ENCODE data around the gene SRRM1. TPM values are rescaled to one million over a fixed set of nuclear protein-coding genes. Genes with fewer than 3 reads are reported as not detected.

SRRM1 gene
- total and polyA plus RNA-seq, 2 experiments from 2014 or later, result 118 to 666 TPM

DNA sequence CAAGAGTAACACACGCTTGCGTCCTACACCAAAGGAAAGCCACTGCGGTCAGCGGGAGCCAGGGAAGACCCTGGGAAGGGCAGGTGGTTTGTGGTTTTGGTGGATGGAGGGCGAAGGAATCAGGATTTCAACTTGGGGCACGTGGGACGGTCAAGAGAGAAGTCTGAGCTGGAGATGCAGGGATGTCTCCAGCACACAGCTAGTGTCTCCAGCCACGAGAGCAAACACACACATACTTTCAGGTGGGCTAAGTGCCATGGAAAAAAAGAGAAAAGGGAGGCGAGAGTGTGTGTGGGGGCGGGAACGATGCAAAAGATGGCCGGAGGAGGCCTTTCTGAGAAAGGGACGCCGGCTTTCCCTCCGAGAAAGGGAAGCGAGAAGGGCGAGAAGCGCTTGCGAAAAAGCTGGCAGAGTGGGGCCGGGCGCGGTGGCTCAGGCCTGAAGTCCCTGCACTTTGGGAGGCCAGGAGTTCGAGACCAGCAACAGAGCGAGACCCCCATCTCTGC lies 1.4 kb upstream of the SRRM1 start:
- peak overlapping the region; percentile 63; the same call in 1 of the 2 replicates for H2AFZ ChIP-seq
- ATAC-seq, result no peak

More for the DNA sequence above, 1.4 kb upstream of the SRRM1 start:
- peaks cover 23% of the 10 kb centered on the region for H4K20me1 ChIP-seq (replicated peaks; ENCODE audit: insufficient read depth)
- H3K27me3 Mint-ChIP-seq (ENCODE audit: insufficient read depth, low read depth, poor library complexity), result peaks cover 17% of the 10 kb centered on the region
- H3K27ac ChIP-seq (ENCODE audit: low read depth), result peak overlapping the region; percentile 99
- peaks cover 29% of the 10 kb centered on the region for H3K36me3 Mint-ChIP-seq (ENCODE audit: low read depth)
- H3K27ac Mint-ChIP-seq, result peak overlapping the region; percentile 100
- H3F3A ChIP-seq (replicated peaks; ENCODE audit: low read depth), result peaks cover 30% of the 10 kb centered on the region
- DNase-seq (ENCODE audit: low spot score), result peak; percentile 41
- H3K9me2 ChIP-seq (ENCODE audit: insufficient read depth), result no peaks in the 10 kb centered on the region
- H3K27me3 ChIP-seq (ENCODE audit: insufficient read depth), result no peaks in the 10 kb centered on the region
- peaks cover 14% of the 10 kb centered on the region for H3K36me3 ChIP-seq (ENCODE audit: insufficient read depth)
- H3K4me2 ChIP-seq, result peak overlapping the region; percentile 83
- peaks cover 34% of the 10 kb centered on the region for H3K79me2 ChIP-seq (replicated peaks; ENCODE audit: insufficient read depth)
- peak overlapping the region; percentile 99 for H3K4me3 Mint-ChIP-seq
- H3K4me1 Mint-ChIP-seq, result peaks cover 18% of the 10 kb centered on the region
- H3K4me3 ChIP-seq, result peak overlapping the region; percentile 76
- no peaks in the 10 kb centered on the region for H3K9me3 Mint-ChIP-seq
- TF ChIP-seq STAT1 (IDR thresholded peaks at IDR 0.05; ENCODE audit: unreplicated experiment) (no peak), POLR2AphosphoS5 (IDR thresholded peaks at IDR 0.05; ENCODE audit: low read depth) (0 out of 2 replicates have a peak, but pooled peaks have one; percentile 22), ZNF331 (CRISPR knock-in tag; IDR thresholded peaks at IDR 0.05; ENCODE audit: low read depth) (no peak)
- TF ChIP-seq, protein P1, sequence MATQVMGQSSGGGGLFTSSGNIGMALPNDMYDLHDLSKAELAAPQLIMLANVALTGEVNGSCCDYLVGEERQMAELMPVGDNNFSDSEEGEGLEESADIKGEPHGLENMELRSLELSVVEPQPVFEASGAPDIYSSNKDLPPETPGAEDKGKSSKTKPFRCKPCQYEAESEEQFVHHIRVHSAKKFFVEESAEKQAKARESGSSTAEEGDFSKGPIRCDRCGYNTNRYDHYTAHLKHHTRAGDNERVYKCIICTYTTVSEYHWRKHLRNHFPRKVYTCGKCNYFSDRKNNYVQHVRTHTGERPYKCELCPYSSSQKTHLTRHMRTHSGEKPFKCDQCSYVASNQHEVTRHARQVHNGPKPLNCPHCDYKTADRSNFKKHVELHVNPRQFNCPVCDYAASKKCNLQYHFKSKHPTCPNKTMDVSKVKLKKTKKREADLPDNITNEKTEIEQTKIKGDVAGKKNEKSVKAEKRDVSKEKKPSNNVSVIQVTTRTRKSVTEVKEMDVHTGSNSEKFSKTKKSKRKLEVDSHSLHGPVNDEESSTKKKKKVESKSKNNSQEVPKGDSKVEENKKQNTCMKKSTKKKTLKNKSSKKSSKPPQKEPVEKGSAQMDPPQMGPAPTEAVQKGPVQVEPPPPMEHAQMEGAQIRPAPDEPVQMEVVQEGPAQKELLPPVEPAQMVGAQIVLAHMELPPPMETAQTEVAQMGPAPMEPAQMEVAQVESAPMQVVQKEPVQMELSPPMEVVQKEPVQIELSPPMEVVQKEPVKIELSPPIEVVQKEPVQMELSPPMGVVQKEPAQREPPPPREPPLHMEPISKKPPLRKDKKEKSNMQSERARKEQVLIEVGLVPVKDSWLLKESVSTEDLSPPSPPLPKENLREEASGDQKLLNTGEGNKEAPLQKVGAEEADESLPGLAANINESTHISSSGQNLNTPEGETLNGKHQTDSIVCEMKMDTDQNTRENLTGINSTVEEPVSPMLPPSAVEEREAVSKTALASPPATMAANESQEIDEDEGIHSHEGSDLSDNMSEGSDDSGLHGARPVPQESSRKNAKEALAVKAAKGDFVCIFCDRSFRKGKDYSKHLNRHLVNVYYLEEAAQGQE (IDR thresholded peaks at IDR 0.05; ENCODE audit: unreplicated experiment), result no peak
- TF ChIP-seq, protein P2, sequence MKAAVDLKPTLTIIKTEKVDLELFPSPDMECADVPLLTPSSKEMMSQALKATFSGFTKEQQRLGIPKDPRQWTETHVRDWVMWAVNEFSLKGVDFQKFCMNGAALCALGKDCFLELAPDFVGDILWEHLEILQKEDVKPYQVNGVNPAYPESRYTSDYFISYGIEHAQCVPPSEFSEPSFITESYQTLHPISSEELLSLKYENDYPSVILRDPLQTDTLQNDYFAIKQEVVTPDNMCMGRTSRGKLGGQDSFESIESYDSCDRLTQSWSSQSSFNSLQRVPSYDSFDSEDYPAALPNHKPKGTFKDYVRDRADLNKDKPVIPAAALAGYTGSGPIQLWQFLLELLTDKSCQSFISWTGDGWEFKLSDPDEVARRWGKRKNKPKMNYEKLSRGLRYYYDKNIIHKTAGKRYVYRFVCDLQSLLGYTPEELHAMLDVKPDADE (IDR thresholded peaks at IDR 0.05), result no peak
- TF ChIP-seq, protein P3, sequence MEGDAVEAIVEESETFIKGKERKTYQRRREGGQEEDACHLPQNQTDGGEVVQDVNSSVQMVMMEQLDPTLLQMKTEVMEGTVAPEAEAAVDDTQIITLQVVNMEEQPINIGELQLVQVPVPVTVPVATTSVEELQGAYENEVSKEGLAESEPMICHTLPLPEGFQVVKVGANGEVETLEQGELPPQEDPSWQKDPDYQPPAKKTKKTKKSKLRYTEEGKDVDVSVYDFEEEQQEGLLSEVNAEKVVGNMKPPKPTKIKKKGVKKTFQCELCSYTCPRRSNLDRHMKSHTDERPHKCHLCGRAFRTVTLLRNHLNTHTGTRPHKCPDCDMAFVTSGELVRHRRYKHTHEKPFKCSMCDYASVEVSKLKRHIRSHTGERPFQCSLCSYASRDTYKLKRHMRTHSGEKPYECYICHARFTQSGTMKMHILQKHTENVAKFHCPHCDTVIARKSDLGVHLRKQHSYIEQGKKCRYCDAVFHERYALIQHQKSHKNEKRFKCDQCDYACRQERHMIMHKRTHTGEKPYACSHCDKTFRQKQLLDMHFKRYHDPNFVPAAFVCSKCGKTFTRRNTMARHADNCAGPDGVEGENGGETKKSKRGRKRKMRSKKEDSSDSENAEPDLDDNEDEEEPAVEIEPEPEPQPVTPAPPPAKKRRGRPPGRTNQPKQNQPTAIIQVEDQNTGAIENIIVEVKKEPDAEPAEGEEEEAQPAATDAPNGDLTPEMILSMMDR (conservative IDR thresholded peaks at IDR 0.05; ENCODE audit: low read depth in 2 of 2), result no peak
- H3K4me1 ChIP-seq (ENCODE audit: insufficient read depth), result peaks cover 20% of the 10 kb centered on the region
